Measurements from ENCODE around the gene TACC2.

DNA sequence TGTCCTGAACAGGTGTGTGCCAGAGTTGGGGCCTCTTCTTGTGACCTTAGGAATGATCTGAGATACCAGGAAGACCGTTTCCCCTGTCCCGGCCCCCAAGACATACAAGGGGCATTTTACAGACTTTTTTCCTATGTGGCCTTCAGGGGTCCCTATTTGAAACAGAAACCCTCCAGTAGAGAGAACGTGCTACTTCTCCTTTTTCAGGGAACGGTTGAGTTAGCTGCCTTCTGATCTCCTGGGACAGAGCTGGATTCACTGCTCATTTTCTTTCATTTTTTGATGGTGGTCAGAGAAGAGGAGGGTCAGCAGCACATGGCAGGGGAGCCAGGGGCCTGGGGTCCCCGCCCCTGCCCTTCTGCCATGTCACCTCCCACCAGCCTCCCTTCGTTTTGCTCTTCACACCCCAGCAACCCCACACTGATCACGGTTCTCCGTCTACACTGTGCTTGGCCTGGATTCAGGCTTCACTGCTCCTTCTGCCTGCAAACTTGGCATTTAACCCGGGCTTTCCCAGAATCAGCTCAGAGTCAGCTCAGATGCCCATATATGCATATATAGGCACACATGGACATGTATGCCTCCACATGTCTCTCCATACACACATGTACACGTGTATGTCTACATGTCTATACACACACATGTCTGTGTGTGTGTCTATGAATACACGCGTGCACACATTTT, 144.1 kb downstream of the TACC2 start:
- TF ChIP-seq, protein P1, sequence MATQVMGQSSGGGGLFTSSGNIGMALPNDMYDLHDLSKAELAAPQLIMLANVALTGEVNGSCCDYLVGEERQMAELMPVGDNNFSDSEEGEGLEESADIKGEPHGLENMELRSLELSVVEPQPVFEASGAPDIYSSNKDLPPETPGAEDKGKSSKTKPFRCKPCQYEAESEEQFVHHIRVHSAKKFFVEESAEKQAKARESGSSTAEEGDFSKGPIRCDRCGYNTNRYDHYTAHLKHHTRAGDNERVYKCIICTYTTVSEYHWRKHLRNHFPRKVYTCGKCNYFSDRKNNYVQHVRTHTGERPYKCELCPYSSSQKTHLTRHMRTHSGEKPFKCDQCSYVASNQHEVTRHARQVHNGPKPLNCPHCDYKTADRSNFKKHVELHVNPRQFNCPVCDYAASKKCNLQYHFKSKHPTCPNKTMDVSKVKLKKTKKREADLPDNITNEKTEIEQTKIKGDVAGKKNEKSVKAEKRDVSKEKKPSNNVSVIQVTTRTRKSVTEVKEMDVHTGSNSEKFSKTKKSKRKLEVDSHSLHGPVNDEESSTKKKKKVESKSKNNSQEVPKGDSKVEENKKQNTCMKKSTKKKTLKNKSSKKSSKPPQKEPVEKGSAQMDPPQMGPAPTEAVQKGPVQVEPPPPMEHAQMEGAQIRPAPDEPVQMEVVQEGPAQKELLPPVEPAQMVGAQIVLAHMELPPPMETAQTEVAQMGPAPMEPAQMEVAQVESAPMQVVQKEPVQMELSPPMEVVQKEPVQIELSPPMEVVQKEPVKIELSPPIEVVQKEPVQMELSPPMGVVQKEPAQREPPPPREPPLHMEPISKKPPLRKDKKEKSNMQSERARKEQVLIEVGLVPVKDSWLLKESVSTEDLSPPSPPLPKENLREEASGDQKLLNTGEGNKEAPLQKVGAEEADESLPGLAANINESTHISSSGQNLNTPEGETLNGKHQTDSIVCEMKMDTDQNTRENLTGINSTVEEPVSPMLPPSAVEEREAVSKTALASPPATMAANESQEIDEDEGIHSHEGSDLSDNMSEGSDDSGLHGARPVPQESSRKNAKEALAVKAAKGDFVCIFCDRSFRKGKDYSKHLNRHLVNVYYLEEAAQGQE (IDR thresholded peaks at IDR 0.05; ENCODE audit: insufficient read depth in 1 of 2, low read depth in 2 of 2, low read length in 2 of 2): no peak
- TF ChIP-seq POLR2AphosphoS5 (IDR thresholded peaks at IDR 0.05; ENCODE audit: low read depth, low read length) (no peak), TAF1 (IDR thresholded peaks at IDR 0.05; ENCODE audit: borderline replicate concordance, insufficient read depth, low read length) (no peak), SIN3A (IDR thresholded peaks at IDR 0.05; ENCODE audit: borderline replicate concordance, insufficient read depth, low read length) (no peak)

Data from PFSK-1 (cell line).